Measurements from ENCODE around the gene TMC1.

DNA sequence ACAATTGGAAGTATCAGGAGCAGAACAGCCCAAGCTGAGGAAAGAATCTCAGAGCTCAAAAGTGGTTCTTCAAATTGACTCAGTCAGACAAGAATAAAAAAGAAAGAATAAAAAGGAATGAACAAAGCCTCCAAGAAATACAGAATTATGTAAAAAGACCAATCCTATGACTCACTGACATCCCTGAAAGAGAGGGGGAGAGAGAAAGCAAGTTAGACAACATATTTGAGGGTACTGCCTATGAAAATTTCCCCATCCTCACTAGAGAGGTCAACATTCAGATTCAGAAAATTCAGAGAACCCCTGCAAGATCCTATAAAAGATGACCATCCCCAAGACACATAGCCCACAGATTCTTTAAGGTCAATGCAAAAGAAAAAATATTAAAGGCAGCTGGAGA is 258.2 kb downstream of the TMC1 start:
- no peak for TF ChIP-seq CBX2 (IDR thresholded peaks at IDR 0.05; ENCODE audit: borderline replicate concordance, low read depth)
- TF ChIP-seq, protein P1, sequence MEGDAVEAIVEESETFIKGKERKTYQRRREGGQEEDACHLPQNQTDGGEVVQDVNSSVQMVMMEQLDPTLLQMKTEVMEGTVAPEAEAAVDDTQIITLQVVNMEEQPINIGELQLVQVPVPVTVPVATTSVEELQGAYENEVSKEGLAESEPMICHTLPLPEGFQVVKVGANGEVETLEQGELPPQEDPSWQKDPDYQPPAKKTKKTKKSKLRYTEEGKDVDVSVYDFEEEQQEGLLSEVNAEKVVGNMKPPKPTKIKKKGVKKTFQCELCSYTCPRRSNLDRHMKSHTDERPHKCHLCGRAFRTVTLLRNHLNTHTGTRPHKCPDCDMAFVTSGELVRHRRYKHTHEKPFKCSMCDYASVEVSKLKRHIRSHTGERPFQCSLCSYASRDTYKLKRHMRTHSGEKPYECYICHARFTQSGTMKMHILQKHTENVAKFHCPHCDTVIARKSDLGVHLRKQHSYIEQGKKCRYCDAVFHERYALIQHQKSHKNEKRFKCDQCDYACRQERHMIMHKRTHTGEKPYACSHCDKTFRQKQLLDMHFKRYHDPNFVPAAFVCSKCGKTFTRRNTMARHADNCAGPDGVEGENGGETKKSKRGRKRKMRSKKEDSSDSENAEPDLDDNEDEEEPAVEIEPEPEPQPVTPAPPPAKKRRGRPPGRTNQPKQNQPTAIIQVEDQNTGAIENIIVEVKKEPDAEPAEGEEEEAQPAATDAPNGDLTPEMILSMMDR (IDR thresholded peaks at IDR 0.05), result no peak
- TF ChIP-seq POLR2A (IDR thresholded peaks at IDR 0.05; ENCODE audit: low read length), result no peak
- TF ChIP-seq RAD21 (conservative IDR thresholded peaks at IDR 0.05 in 1 of 2, IDR thresholded peaks at IDR 0.05 in 1 of 2), result no peak
- no peak for TF ChIP-seq CHD4 (IDR thresholded peaks at IDR 0.05; ENCODE audit: borderline replicate concordance)
- no peak for TF ChIP-seq SMC3 (IDR thresholded peaks at IDR 0.05)
- TF ChIP-seq NR3C1 (IDR thresholded peaks at IDR 0.05), result no peak
- TF ChIP-seq, protein P2, sequence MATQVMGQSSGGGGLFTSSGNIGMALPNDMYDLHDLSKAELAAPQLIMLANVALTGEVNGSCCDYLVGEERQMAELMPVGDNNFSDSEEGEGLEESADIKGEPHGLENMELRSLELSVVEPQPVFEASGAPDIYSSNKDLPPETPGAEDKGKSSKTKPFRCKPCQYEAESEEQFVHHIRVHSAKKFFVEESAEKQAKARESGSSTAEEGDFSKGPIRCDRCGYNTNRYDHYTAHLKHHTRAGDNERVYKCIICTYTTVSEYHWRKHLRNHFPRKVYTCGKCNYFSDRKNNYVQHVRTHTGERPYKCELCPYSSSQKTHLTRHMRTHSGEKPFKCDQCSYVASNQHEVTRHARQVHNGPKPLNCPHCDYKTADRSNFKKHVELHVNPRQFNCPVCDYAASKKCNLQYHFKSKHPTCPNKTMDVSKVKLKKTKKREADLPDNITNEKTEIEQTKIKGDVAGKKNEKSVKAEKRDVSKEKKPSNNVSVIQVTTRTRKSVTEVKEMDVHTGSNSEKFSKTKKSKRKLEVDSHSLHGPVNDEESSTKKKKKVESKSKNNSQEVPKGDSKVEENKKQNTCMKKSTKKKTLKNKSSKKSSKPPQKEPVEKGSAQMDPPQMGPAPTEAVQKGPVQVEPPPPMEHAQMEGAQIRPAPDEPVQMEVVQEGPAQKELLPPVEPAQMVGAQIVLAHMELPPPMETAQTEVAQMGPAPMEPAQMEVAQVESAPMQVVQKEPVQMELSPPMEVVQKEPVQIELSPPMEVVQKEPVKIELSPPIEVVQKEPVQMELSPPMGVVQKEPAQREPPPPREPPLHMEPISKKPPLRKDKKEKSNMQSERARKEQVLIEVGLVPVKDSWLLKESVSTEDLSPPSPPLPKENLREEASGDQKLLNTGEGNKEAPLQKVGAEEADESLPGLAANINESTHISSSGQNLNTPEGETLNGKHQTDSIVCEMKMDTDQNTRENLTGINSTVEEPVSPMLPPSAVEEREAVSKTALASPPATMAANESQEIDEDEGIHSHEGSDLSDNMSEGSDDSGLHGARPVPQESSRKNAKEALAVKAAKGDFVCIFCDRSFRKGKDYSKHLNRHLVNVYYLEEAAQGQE (IDR thresholded peaks at IDR 0.05), result no peak
- TF ChIP-seq, protein P3, sequence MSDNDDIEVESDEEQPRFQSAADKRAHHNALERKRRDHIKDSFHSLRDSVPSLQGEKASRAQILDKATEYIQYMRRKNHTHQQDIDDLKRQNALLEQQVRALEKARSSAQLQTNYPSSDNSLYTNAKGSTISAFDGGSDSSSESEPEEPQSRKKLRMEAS (IDR thresholded peaks at IDR 0.05), result no peak
- no peak for TF ChIP-seq KDM1A (IDR thresholded peaks at IDR 0.05; ENCODE audit: low read depth)
- TF ChIP-seq CEBPB (IDR thresholded peaks at IDR 0.05), result no peak
- no peak for TF ChIP-seq HEYL (CRISPR knock-in tag; IDR thresholded peaks at IDR 0.05)
- no peak for TF ChIP-seq EP300 (IDR thresholded peaks at IDR 0.05)

All from A549 (cell line).